Endothelial cell of umbilical vein (primary cell): ENCODE results near the gene POLG. TPM values are rescaled to one million over a fixed set of nuclear protein-coding genes. Genes with fewer than 3 reads are reported as not detected.

Experiments used
- BruUV-seq: library from RNA; stranded (reverse); fragments of 400-500 nt; replicated peaks from 2 replicates; lab custom pipeline; 2021; lab: Mats Ljungman, UMichigan
- CTCF ChIA-PET: fragments of 300-600, 350-600 bp; sonication (Branson Sonifier 250); formaldehyde crosslinking; loops from one replicate; lab custom pipeline; 2021; ENCODE audit warnings: antibody characterized with exemption, inconsistent platforms; lab: Charles Lee
- POLR2A ChIA-PET: fragments of 300-600, 350-600 bp; sonication (Branson Sonifier 250); formaldehyde crosslinking; loops from one replicate; lab custom pipeline; 2021; ENCODE audit warnings: antibody characterized with exemption, inconsistent platforms; lab: Charles Lee
- DNase-seq: peaks from one replicate; pipeline ENCODE4 v3.0.0-alpha.2; 2011; ENCODE audit warnings: low read depth, low spot score
- FAIRE-seq: peaks from 2 replicates; lab custom pipeline; 2011; peaks lifted over from hg19 to GRCh38; lab: Jason Lieb, UNC
- H2AFZ ChIP-seq: 2 replicates; pipeline ENCODE4 v1.6.0; 2012; ENCODE audit warnings: low read depth, low read length, control low read depth, inconsistent platforms
- H3K27ac ChIP-seq: 2 replicates; pipeline ENCODE4 v1.5.1; 2011; ENCODE audit warnings: low read depth, mild to moderate bottlenecking, control low read depth, low read length, moderate library complexity; ENCODE audit not compliant: insufficient read depth
- H3K27me3 ChIP-seq, 2 experiments: 2 replicates each; pipeline versions ENCODE4 v1.6.0 to v1.6.1; 2011; ENCODE audit warnings: low read length in 2 of 2, mixed read lengths in 1 of 2; ENCODE audit not compliant: control insufficient read depth in 2 of 2, insufficient read depth in 2 of 2
- H3K36me3 ChIP-seq, 2 experiments: 2 replicates in 1 of 2; 3 replicates in 1 of 2; pipeline ENCODE4 v1.5.1; 2011; ENCODE audit warnings: low read length in 2 of 2, mild to moderate bottlenecking in 1 of 2, moderate library complexity in 1 of 2; ENCODE audit not compliant: control insufficient read depth in 2 of 2, insufficient read depth in 2 of 2; ENCODE audit errors: extremely low read depth in 1 of 2
- H3K4me1 ChIP-seq: 3 replicates; pipeline ENCODE4 v1.5.1; 2011; ENCODE audit warnings: mild to moderate bottlenecking, low read length; ENCODE audit not compliant: control insufficient read depth, insufficient read depth; ENCODE audit errors: extremely low read depth
- H3K4me2 ChIP-seq: 2 replicates; pipeline ENCODE4 v1.6.1; 2011; ENCODE audit warnings: low read length, control low read depth, mixed read lengths; ENCODE audit not compliant: insufficient read depth
- H3K4me3 ChIP-seq, 3 experiments: fragments of 200-600 bp in 1 of 3; sonication (generic), shearing (Covaris generic) in 1 of 3; replicated peaks in 1 of 3; 2 replicates each; pipeline ENCODE4 v1.5.1; 2011 to 2016; ENCODE audit warnings: control low read depth in 3 of 3, low read length in 3 of 3, mild to moderate bottlenecking in 2 of 3, inconsistent platforms in 1 of 3, low read depth in 1 of 3, moderate library complexity in 1 of 3; ENCODE audit not compliant: insufficient read depth in 1 of 3
- H3K79me2 ChIP-seq: 2 replicates; pipeline ENCODE4 v1.6.0; 2012; ENCODE audit warnings: low read length, inconsistent platforms; ENCODE audit not compliant: control insufficient read depth, insufficient read depth
- H3K9ac ChIP-seq: replicated peaks from 2 replicates; pipeline ENCODE3; 2011; ENCODE audit warnings: low read length, control low read depth; ENCODE audit not compliant: insufficient read depth; ENCODE audit errors: extremely low read depth
- H3K9me1 ChIP-seq: replicated peaks from 3 replicates; pipeline ENCODE4 v1.6.0; 2011; ENCODE audit warnings: mild to moderate bottlenecking, low read length; ENCODE audit not compliant: control insufficient read depth, insufficient read depth; ENCODE audit errors: extremely low read depth
- H3K9me3 ChIP-seq: replicated peaks from 2 replicates; pipeline ENCODE4 v1.5.1; 2012; ENCODE audit warnings: low read length, inconsistent platforms; ENCODE audit not compliant: control insufficient read depth, insufficient read depth
- H4K20me1 ChIP-seq: replicated peaks from 2 replicates; pipeline ENCODE3; 2011; ENCODE audit warnings: mild to moderate bottlenecking, low read length; ENCODE audit not compliant: control insufficient read depth, insufficient read depth; ENCODE audit errors: extremely low read depth
- GATA2 ChIP-seq: IDR thresholded peaks from 2 replicates; pipeline ENCODE4 v1.7.0; 2011; ENCODE audit warnings: low read depth, mild to moderate bottlenecking, moderate library complexity, mixed read lengths, low read length; ENCODE audit not compliant: insufficient read length, insufficient read depth
- JUN ChIP-seq: IDR thresholded peaks from 2 replicates; pipeline ENCODE4 v1.6.1; 2011; ENCODE audit warnings: borderline replicate concordance, low read depth; ENCODE audit not compliant: insufficient read length, insufficient read depth
- POLR2AphosphoS5 ChIP-seq: IDR thresholded peaks from 2 replicates; pipeline ENCODE4 v1.6.1; 2012; ENCODE audit warnings: low read depth, mild to moderate bottlenecking, control low read depth, low read length, moderate library complexity; ENCODE audit not compliant: insufficient read depth
- dilution Hi-C: fragments of 300-500 bp; cut with MboI; formaldehyde crosslinking; loops from one replicate; pipeline ENCODE4 v1.15.0; 2019; ENCODE audit warnings: low sequenced_read_pairs; ENCODE audit not compliant: extremely low pct_ligation_motif_present
- intact Hi-C: fragments of 100-400 bp; cut with micrococcal nuclease; formaldehyde crosslinking; loops from one replicate; pipeline ENCODE4 v1.10.0; 2022
- polyA plus RNA-seq, 4 experiments: library from polyadenylated mRNA; depleted of rRNA in 3 of 4; stranded (reverse) in 3 of 4; unstranded in 1 of 4; fragments of >200 nt; gene quantifications; 2 replicates each; pipeline versions ENCODE4 v1.2.1 to v1.2.3, GENCODE V29; 2011 to 2012; ENCODE audit warnings: missing spikeins in 1 of 4
- total RNA-seq: library from RNA; stranded (reverse); gene quantifications from 2 replicates; pipeline ENCODE4 v1.2.3, GENCODE V29; 2021
- TF ChIP-seq, protein P1 (sequence below), 2 donors: IDR thresholded peaks; 1 replicate in 1 of 2; 2 replicates in 1 of 2; pipeline ENCODE4 v1.5.1; 2011; ENCODE audit warnings: low read length in 2 of 2, mild to moderate bottlenecking in 2 of 2, moderate library complexity in 2 of 2, control low read depth in 1 of 2, inconsistent platforms in 1 of 2, low read depth in 1 of 2; ENCODE audit not compliant: insufficient read depth in 1 of 2; ENCODE audit errors: extremely low read depth in 1 of 2
- TF ChIP-seq, protein P2 (sequence below): IDR thresholded peaks from 2 replicates; pipeline ENCODE4 v1.6.1; 2011; ENCODE audit not compliant: insufficient read depth, insufficient read length

Gene POLG
- total and polyA plus RNA-seq, 2 donors (not counting 3 experiments of a cell fraction or from before 2014, with no cell fraction given) = 36.6 to 77.7 TPM

DNA sequence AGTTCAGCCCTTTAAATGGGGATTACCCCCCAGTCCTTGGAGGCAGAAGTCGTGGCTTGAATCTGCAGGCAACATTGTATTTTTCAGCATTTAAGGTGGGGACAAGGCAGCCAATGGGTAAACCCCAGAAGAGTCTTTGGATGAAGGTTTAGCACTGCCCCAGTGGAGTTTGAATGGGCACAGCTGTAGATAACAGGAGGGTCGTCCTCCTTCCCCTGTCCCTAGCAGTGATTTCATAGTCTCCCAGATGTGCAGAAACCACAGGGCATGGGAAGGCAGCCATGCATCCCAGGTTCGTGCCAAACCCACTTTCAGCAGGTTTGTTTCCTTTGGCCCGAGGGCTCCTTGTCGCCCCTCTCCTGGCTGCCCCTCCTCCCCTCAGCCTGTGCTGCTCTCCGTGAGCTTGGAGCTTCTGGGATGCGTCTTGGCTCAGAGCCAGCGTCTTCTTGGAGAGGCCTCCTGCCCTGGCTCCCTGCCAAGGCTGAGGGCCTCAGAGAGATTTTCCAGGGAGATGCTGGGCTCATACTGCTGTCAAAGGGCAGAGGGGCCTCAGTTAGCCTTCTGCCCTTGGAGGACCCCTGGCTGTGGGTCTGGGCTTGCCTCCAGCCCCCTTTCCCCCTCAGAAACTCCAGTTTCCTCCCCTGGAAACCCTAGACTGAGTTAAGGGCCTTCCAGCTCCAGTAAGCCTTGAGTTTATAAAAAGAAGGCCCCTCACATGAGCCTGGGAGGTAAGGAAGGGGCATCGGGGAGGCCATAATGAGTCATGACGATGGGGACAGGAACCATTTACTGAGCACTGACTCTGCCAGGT, 48.9 kb upstream of the POLG start:
- CTCF ChIA-PET = interaction anchor here (0.8 to 2.5 kb wide), 2 partner anchors 25 to 46 kb away, joined by 3 to 10 read pairs; no protein-coding TSS in a partner anchor

More for the DNA sequence above, 48.9 kb upstream of the POLG start:
- Histone ChIP-seq H4K20me1 (no peaks in the 10 kb centered on the region), H3K27me3 (peaks cover 58 to 68% of the 10 kb centered on the region in 2 experiments), H3K4me1 (peaks cover 2% of the 10 kb centered on the region), H3K36me3 (no peaks in the 10 kb centered on the region), H3K9me1 (no peaks in the 10 kb centered on the region), H3K9me3 (no peaks in the 10 kb centered on the region), H3K9ac (no peak overlapping the region), H3K27ac (no peak overlapping the region), H3K4me3 (no peak overlapping the region), H2AFZ (no peak overlapping the region), H3K4me2 (no peak overlapping the region), H3K79me2 (no peaks in the 10 kb centered on the region)
- intact Hi-C loops (no loop called here), dilution Hi-C loops (no loop called here)
- no peak for FAIRE-seq
- TF ChIP-seq JUN (no peak), GATA2 (no peak), POLR2AphosphoS5 (no peak)
- TF ChIP-seq, protein P1, sequence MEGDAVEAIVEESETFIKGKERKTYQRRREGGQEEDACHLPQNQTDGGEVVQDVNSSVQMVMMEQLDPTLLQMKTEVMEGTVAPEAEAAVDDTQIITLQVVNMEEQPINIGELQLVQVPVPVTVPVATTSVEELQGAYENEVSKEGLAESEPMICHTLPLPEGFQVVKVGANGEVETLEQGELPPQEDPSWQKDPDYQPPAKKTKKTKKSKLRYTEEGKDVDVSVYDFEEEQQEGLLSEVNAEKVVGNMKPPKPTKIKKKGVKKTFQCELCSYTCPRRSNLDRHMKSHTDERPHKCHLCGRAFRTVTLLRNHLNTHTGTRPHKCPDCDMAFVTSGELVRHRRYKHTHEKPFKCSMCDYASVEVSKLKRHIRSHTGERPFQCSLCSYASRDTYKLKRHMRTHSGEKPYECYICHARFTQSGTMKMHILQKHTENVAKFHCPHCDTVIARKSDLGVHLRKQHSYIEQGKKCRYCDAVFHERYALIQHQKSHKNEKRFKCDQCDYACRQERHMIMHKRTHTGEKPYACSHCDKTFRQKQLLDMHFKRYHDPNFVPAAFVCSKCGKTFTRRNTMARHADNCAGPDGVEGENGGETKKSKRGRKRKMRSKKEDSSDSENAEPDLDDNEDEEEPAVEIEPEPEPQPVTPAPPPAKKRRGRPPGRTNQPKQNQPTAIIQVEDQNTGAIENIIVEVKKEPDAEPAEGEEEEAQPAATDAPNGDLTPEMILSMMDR (IDR thresholded peaks at IDR 0.05; ENCODE audit: extremely low read depth in 1 of 2, insufficient read depth in 1 of 2, low read depth in 1 of 2, low read length in 2 of 2) = no peak
- TF ChIP-seq, protein P2, sequence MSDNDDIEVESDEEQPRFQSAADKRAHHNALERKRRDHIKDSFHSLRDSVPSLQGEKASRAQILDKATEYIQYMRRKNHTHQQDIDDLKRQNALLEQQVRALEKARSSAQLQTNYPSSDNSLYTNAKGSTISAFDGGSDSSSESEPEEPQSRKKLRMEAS = no peak
- DNase-seq = no peak
- BruUV-seq = no TSS peak
- POLR2A ChIA-PET = no interaction called here
